ENCODE measurements around the gene KCNK3.
"Not testable (repeated sequence)": the region's sequence is repeated elsewhere in the genome, so short reads cannot be mapped to it uniquely, and the experiment has no call there.

Gene KCNK3

GRCh38 chr2:26733413-26733812 is 40.9 kb downstream of the KCNK3 start:
- DNase-seq, result no peak

GRCh38 chr2:26735097-26735496 is 42.6 kb downstream of the KCNK3 start:
- DNase-seq, result no peak

GRCh38 chr2:26735883-26736588 is 43.5 kb downstream of the KCNK3 start:
- DNase-seq, result no peak

GRCh38 chr2:26737221-26737620 is 44.7 kb downstream of the KCNK3 start:
- no peak for DNase-seq

- DNase-seq, result no peak
These were observed 46.0 kb downstream of the KCNK3 start for GRCh38 chr2:26738481-26738880.

GRCh38 chr2:26739514-26739913 is 47.0 kb downstream of the KCNK3 start:
- no peak for DNase-seq

GRCh38 chr2:26740346-26740745 is 47.8 kb downstream of the KCNK3 start:
- DNase-seq, result no peak

- DNase-seq, result no peak
These were observed 48.4 kb downstream of the KCNK3 start for GRCh38 chr2:26740890-26741302.

GRCh38 chr2:26742048-26742770 is 49.7 kb downstream of the KCNK3 start:
- no peak for DNase-seq

- DNase-seq, result no peak
These were observed 51.3 kb downstream of the KCNK3 start for GRCh38 chr2:26743852-26744251.

- DNase-seq, result no peak
These were observed 52.4 kb downstream of the KCNK3 start for GRCh38 chr2:26744953-26745352.

- DNase-seq, result peak; percentile 33
These were observed 53.2 kb downstream of the KCNK3 start for GRCh38 chr2:26745609-26746327.

GRCh38 chr2:26746934-26747333 is 54.4 kb downstream of the KCNK3 start:
- DNase-seq, result no peak

GRCh38 chr2:26749787-26750420 is 57.4 kb downstream of the KCNK3 start:
- not testable (repeated sequence) for DNase-seq

- DNase-seq, result not testable (repeated sequence)
These were observed 57.9 kb downstream of the KCNK3 start for GRCh38 chr2:26750467-26750866.

GRCh38 chr2:26752656-26753055 is 60.1 kb downstream of the KCNK3 start:
- DNase-seq, result no peak

GRCh38 chr2:26754539-26754938 is 62.0 kb downstream of the KCNK3 start:
- no peak for DNase-seq

- peak; percentile 17 for DNase-seq
These were observed 62.6 kb downstream of the KCNK3 start for GRCh38 chr2:26754972-26755670.

GRCh38 chr2:26756337-26756736 is 63.8 kb downstream of the KCNK3 start:
- no peak for DNase-seq

GRCh38 chr2:26757873-26758789 is 65.6 kb downstream of the KCNK3 start:
- no peak for DNase-seq

- no peak for DNase-seq
These were observed 66.3 kb downstream of the KCNK3 start for GRCh38 chr2:26758790-26759321.

Measured in NCI-H2029 treated with DMSO at 0.1 percent for 48 hours (cell line).